Effector CD8-positive, alpha-beta T cell (primary cell): ENCODE data around the gene SNX20.
A peak's percentile ranks its signal among the peaks of the same experiment; 100 is the strongest.

ENCODE experiments used
- DNase-seq: peaks from one replicate; lab custom pipeline; 2025; lab: John Stamatoyannopoulos, UW

SNX20 gene

DNA sequence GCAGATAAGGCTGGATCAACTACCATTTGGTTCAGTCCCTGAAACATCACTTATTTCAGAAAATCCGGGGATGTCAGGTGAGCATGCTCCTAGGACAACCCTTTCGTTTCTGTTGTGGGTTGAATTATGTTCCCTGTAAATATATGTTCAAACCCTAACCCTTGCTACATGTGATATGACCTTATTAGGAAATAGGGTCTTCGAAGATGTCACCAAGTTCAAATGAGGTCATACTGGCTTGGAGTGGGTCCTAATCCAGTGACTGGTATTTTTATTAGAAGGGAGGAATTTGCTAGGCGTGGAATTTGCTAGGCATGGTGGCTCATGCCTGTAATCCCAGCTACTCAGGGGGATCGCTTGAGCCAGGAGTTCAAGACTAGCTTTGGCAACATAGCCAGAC lies 21.3 kb downstream of the SNX20 start:
- no peak for DNase-seq

DNA sequence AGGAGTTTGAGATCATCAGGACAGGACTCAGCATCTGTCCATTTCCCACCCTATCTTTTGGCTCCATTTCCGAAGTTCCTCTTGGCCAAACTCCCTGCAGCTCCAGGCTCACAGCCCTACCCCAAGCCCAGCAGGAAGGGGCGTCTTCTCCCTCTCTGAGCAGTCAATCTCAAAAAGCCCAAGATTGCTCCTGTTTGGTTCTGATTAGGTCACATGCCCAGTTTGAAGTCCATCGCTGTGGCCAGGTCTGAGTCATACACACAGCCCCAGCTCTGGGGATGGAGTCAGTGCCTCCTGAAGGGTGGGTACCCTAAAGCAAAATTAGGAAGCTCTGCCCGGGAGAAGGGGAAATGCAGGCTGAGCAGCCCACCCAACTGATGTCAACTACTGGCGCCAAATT lies 23.9 kb downstream of the SNX20 start:
- no peak for DNase-seq

DNA sequence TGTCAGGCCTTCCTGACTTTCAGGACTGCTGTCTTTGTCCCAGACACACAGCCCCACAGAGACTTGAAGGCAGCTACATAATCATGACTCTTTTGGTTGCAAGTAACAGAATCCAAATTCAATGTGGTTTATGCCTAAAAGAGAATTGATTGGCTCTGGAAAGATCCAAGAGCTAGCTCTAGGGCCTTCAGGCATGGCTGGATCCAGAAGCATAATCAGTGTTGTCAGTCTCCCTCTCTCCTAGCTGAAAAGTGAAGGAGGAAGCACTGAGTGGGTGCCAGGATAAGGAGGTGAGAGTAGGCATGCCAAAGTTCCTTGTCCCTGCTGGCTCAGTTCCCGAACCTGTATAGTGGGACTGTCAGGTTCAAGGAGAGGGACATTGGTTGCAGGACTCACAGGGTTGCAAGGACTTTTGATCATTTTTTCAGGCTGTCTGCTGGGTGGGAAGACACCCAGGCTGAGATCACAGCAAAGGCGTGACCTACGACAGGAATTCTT lies 25.5 kb downstream of the SNX20 start:
- DNase-seq: no peak

DNA sequence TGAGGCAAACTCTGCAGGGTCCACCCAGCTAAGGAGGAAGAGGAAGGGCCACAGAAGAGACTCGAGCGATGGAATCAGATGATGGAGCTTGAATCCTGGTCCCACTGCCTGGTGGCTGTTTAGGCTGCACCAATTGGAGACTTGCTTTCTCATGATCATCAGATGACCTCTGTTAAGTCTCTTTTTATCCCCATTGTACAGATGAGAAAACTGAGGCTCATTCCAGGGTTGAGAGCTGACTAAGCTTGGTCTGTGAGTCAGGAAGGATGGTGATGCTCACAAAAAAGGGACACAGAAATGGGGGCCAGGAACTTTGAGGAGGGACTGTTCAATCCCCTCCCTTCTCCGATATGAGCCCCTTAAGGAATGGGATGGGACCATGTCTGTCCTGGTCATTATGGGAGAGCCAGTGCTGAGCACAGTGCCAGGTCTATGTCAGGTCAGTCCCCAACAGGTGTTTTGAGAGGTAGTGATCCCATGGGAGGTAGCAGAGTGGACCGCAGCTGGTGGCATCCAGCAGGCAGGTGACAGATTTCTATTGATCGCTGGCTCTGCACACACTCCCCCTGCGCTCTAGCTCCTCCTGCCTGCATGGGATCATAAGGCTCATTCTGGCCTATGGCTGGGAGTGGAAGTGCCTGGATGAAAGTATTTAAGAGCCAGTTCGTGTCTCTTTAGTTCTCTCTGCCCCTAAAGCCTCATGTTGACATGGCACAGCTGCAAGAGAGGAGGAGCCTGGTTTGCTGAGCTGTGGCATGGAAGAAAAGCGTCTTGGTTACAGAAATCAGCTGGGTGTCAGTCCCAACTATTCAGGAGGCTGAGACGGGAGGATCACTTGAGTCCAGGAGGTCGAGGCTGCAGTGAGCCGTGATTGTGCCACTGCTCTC lies 27.2 kb downstream of the SNX20 start:
- no peak for DNase-seq

DNA sequence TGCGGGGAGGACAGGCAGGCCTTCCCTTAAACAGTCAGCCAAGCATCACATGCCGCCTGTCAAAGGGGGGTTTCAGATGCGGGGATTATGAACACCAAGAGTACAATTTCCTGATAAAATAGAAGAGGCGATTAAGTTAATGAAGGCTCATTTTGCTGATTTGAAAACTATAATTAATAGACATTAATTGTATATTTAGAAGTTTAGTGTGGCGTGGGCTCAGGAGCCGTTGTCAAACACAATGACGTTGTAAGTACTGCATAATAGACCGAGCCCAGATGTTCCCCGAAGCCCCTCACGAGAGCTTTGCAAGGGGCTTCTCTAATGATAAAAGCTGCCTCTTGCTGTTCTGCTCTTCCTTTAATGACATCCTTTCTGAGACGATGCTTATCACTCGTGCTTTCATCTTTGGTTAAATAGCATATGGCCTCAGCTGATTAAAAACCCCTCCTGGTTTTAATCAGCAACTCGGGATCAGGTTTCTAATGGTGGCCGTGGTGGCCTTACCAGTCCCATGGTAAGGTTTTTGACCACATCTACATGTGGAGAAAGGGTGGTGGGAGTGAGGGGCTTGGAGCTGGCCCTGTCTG lies 28.2 kb downstream of the SNX20 start:
- no peak for DNase-seq

DNA sequence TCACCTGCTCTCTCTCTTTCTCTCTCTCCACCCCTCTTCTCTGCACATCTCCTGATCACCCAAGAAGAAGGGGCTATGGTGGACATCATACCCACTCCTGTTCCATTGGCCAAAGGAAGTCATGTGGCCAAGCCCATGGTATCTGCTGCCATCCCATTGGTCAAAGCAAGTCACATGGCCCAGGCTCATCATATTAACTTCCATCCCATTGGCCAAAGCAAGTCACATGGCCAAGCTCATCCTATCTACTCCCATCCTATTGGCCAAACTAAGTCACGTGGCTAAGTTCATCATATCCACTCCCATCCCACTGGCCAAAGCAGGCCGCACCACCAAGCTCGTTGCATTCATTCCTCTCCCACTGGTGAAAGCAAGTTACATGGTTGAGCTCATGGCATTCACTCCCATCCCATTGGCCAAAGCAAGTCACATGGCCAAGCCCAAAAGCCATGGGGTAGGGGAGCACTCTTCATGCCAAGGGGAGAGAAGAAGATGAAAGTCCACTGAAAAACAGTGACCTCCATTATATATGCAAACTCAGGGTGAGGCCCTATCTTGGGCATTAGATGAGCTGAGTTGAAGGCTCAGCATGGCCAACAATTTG lies 29.2 kb downstream of the SNX20 start:
- DNase-seq: no peak

DNA sequence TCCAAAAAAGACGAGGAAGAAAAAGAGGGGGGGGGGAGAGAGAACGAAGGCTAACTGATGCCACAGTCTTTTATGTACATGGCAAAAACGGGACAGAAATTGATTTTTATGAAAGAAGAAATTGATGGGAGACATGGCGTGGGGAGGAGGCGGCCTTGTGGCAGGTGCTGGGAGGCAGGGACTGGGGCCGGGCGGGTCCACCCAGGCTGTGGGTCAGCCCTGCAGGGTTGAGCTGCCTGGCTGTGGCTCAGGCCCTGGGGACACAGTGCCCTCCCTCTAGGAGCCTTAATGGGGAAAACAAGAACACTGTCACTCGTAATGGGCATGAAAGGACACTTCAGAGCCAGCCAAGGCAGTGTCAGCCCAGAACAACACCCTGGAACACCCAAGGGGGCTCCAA lies 34.8 kb downstream of the SNX20 start:
- DNase-seq: no peak

DNA sequence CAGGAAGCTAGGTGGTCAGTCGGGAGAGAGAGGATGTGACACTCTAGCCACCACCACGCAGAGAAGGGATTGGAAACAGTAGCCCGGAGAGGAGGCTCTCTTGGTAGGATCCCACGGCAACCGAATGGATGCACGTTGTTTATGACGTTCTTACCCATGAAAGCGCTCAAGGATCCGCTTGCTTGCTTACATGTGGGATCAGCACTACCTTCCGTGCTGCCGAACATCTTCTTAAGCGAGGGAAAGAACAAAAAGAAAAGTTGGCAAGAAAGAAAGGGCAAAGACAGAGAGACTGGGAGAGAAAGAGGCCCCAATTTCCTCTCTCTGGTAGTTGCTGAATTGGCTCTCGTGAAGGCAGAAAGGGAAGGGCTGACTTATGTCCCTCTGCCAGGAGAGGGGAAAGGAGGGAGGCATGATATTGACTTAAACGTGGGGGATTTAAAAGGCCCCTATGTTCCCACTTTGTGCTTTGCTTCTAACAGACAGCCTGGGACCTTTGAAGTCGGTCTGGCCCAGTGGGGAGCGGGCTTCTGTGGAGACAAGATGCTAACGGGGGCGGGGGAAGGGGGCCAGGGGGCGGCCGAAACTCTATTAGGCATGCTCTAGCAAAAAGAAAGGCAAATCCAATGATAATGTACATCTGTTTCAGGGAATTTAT lies 35.4 kb downstream of the SNX20 start:
- no peak for DNase-seq

DNA sequence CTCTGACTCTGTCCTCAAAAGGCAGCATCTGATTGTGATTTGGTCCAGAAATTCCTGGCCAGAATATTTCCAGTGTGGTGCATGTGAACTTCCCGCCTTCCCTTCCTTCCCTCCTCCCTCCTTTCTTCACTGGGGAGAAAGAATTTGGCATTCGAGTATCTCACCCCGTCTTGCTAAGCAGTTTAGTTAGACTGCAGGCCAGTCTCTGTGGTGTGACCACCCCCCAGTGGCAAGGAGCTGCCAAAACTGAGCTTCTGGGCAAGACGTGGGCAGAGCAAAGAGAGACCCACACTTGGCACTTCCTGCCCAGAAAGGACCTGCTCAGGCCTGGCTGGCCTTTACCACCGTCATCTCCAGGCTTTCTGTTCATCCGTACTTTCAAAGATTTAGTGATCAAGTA lies 36.4 kb downstream of the SNX20 start:
- peak; percentile 14 for DNase-seq

DNA sequence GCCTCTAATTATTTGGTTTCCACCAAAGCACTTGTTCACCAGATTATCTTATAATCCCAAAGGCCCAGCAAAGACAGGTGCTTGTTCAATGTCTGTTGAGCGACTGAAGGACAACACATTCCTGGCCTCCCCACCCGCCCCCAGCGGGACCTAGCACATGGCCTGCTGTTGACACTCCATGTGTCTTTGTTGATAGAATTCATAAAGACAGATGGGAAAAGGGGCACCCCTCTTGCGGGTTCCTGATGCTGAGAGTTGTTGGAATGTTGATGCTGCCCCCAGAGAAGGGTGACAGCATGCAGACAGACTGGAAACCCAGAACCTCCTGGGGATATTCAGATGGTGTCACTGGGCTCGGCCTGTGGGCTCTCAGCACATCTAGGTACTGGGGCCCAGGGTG lies 36.9 kb downstream of the SNX20 start:
- DNase-seq: no peak

DNA sequence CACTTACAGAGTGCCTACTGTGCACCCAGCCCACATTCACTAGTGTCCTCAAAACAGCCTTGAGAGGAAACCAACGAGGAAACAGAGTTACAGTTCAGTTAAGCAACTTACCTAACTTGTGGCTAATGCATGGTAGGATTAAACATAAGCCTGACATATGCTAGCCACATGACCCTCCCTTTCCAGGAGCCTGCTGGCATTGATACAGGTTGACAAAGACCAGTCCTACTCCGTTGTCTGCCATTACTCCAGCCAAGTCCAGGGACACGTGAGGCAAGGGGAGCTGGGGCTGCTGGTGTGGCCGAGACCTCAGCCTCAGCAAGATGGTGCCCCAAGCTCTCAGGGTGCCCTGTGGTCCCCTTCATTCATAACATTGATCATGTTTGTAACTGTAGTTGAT lies 37.9 kb downstream of the SNX20 start:
- DNase-seq: no peak

DNA sequence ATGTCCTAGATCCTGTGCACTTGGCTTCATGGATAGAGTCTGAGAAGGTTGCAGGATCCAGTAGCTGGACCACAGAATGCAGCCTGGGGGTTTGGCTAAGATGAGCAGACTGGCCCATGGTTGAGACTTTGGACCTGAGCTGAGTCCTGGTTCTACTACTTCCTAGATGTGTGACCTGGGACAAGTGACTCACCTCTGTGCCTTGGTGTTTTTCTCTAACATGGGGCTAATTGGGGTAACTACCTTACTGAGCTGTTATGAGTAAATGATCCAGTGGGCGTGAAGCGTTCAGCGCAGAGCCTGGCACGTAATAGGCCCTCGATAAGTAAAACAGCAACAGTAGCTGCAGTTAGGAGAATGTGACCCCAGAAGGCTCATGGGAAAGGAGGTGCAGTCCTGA lies 38.8 kb downstream of the SNX20 start:
- DNase-seq: no peak

DNA sequence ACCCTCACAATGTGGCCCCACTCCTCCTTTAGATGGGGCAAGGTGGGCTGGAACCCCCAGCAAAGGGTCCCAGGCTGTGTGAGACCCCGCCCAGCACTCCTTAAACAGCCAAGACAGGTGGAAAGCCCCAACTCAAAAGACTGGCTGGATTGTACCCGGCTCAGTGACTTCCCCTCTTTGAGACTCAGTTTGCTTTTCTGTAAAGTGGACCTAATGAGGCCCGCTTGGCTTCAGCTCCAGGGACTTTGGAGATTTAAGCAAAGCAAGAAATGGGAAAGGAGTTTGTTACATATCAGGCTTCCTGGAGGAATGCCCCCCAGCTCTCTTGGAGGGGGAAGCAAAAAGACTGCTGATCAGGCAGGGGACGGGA lies 39.3 kb downstream of the SNX20 start:
- DNase-seq: no peak

DNA sequence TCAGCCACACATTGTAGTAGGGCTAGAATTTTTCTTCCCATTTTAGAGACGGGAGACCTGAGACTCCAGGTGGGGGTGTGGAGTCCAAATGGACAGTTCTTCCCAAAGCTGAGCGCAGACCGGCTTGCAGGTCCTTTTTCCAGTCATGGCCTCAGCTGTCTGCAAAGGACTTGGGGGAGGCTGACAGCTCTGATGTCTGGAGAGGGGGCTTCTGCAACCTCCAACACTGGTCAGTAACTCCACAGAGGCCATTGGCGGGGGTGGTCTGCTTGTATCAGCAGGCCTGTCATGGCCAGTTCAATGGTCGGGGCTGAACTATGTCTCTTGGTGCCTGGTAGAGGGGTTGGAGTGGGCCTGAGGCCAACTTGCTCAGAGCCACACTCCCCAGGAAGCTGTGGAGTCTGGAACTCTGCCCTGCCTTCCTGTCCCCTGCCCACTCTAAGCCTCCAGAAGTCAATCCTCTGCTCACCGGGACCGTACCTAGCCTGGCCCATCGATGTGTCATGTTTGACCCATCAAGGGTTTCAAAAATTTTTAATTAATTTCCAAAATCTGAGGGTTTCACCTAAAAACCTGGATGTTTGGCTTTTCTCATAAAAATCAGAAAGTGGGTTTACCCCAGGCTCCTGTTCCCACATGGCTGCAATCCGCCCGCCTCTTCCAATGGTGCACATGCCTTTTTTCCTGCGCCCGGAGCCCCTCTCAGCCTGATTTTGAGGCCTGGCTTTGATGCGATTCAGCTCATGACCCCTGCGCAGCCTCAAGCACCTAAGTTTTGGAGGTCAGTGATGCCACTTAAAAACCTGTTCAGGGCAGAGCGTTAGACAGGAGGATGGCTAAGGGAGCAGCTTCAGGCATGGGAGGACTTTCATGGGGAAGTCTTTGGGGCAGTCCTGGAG lies 39.9 kb downstream of the SNX20 start:
- DNase-seq: no peak

DNA sequence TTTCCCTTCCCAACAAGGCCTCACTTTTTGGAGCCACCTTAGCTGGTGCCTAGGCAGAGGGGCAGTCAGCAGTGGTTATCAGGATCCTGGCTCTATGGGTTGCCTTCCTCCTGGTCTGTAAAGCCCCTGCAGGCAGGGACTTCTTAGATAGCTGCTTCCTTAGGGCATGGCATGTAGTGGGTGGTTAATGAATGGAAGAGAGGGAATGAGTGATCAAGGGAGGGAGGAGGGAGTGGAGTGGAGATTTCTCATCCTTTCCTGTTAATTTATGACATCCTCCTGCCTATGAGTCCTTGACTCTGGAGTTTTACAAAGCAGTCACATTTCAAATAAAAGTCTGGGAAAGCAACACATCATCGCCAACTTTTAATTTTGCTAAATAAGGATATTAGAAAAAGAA lies 40.7 kb downstream of the SNX20 start:
- DNase-seq: no peak

DNA sequence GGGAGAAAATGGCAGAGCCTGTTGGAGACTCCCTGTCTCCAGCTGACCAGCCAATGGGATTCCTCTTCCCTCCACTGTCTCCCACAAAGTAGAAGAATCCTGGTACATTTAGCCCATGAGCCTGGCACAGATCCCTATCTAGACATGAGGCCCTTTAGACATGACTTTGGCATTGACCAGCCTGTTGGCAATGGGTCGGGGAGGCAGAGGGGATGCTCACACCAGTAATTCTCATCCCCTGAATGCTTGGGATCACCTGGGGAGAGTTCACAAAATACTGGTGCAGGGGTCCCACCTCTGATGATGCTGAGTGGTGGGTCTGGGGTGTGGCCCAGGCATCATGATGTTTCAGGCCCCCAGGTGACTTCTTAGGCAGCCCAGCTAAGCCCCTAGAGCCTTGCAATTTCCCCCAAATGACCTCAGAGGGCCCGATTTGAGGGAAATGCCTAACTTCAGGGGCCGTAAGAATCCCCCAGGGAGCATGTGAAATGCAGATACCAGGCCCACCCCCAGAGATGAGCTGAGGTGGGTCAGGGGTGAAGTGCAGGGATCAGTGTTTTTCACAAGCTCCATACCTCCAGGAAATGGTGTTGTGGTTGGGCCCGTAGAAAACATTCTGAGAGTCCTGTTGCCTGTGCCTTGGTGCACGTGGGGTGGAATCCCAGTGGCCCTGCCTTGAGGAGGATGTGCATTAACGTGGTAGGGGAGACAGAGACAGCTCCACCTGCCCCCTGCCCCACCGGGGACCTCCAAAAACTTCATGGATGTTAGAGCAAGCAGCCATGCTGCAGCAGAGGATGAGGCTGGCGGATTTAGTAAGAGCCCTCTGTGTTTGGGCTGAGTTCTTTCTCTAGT lies 42.1 kb downstream of the SNX20 start:
- no peak for DNase-seq

DNA sequence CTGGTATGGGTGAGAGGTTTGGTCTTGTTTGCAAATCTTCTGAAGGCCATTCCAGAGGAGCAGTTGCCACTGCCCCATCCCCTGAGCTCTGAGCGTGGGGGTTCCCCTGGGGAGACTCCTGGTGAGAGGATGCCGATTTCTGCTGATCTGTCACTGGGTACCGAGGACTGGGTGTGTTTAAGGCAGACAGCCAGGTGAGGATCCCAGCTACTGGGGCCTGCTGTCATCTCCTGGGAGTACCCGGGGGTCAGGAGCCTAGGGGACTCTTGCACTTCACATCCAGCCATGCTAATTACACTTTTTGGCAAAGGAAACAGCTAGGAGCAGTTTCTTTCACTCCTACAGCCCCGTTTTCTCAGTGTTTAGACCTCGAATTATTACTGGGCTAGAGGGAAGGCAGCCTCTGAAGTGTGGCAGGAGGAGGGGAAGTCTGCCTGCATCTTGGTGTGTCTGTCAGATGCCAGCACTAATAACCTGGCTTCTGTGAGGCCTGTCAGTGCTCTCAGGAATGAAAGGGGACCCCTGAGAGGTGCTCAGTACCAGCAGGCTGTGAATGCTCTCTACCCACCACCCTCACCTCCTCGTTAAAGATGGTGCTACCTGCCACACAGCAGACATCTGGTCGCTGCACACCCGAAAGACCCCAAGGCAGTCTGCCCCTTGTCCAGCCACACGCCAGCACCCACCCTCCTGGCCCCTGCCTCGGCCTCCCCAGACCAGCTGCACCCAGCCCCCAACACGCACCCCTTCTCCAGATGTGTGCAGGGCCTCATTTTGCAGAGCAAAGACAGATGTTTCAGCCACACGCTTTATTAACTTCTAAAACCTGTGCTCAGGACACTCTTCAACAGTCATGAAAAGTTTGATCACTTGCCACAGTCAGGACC lies 43.2 kb downstream of the SNX20 start:
- DNase-seq: no peak

DNA sequence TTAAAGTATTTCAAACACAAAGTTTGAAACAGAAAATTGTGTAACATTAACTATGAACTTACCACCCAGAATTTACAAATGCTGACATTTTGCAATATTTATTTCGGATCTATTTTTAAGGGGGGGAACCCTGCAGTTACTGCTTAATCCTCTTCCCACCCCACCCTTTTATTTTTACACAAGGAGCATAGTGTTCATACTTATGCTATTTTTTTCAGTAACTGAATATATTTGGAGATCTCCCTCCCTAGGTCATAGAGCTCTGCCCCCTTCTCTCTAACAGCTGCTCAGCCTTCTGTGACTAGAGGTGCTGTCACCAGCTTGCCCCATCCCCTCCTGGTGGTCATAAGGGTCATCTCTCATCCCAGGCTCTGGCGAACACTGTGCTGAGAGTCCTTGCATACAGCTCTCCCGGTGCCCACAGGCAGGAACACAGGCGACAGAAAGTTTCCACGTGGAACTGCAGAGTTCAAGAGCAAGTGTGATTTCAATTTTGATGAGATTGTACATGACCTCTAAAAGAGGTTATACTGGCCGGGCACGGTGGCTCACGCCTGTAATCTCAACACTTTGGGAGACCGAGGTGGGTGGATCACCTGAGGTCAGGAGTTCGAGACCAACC lies 44.2 kb downstream of the SNX20 start:
- no peak for DNase-seq
